HEK293 (cell line): ENCODE measurements around the gene AXIN1.

Experiments
- IKZF3 ChIP-seq: fragments of 450-650 bp; IDR thresholded peaks from 2 replicates; pipeline ENCODE4 v1.5.0; 2018; ENCODE audit warnings: missing biosample characterization, mild to moderate bottlenecking, missing genetic modification characterization, moderate library complexity
- PATZ1 ChIP-seq: fragments of 450-650 bp; formaldehyde crosslinking; IDR thresholded peaks from 2 replicates; pipeline ENCODE4 v1.5.1; 2016; ENCODE audit warnings: missing biosample characterization, missing genetic modification characterization
- PRDM10 ChIP-seq: fragments of 450-650 bp; formaldehyde crosslinking; IDR thresholded peaks from 2 replicates; pipeline ENCODE4 v1.5.1; 2016; ENCODE audit warnings: missing biosample characterization, missing genetic modification characterization
- SP3 ChIP-seq: fragments of 450-650 bp; formaldehyde crosslinking; IDR thresholded peaks from 2 replicates; pipeline ENCODE4 v1.5.1; 2016; ENCODE audit warnings: missing biosample characterization, missing genetic modification characterization
- ZBTB1 ChIP-seq: fragments of 450-650 bp; formaldehyde crosslinking; IDR thresholded peaks from 2 replicates; pipeline ENCODE4 v1.5.1; 2016; ENCODE audit warnings: missing biosample characterization, missing genetic modification characterization
- ZBTB10 ChIP-seq: fragments of 450-650 bp; formaldehyde crosslinking; IDR thresholded peaks from 2 replicates; pipeline ENCODE4 v1.5.1; 2016; ENCODE audit warnings: missing biosample characterization, missing genetic modification characterization
- ZBTB49 ChIP-seq: fragments of 450-650 bp; formaldehyde crosslinking; IDR thresholded peaks from 2 replicates; pipeline ENCODE4 v1.5.1; 2016; ENCODE audit warnings: missing biosample characterization, missing genetic modification characterization, low read depth
- ZEB2 ChIP-seq: fragments of 450-650 bp; formaldehyde crosslinking; IDR thresholded peaks from 2 replicates; pipeline ENCODE4 v1.5.1; 2016; ENCODE audit warnings: missing biosample characterization, missing genetic modification characterization
- ZFHX2 ChIP-seq: fragments of 450-650 bp; formaldehyde crosslinking; conservative IDR thresholded peaks from 2 replicates; pipeline ENCODE4 v1.5.1; 2016; ENCODE audit warnings: missing biosample characterization, missing genetic modification characterization
- ZFP3 ChIP-seq: fragments of 450-650 bp; formaldehyde crosslinking; IDR thresholded peaks from 2 replicates; pipeline ENCODE4 v1.5.1; 2016; ENCODE audit warnings: low read depth, missing biosample characterization, missing genetic modification characterization
- ZNF157 ChIP-seq: fragments of 450-650 bp; formaldehyde crosslinking; IDR thresholded peaks from 2 replicates; pipeline ENCODE4 v1.5.1; 2016; ENCODE audit warnings: missing biosample characterization, missing genetic modification characterization
- ZNF2 ChIP-seq: fragments of 450-650 bp; formaldehyde crosslinking; IDR thresholded peaks from 2 replicates; pipeline ENCODE4 v1.5.1; 2016; ENCODE audit warnings: missing biosample characterization, missing genetic modification characterization
- ZNF223 ChIP-seq: fragments of 450-650 bp; formaldehyde crosslinking; IDR thresholded peaks from 2 replicates; pipeline ENCODE4 v1.5.1; 2016; ENCODE audit warnings: missing biosample characterization, missing genetic modification characterization
- ZNF23 ChIP-seq: fragments of 450-650 bp; formaldehyde crosslinking; IDR thresholded peaks from 2 replicates; pipeline ENCODE4 v1.5.1; 2016; ENCODE audit warnings: missing biosample characterization, missing genetic modification characterization, borderline replicate concordance
- ZNF311 ChIP-seq: fragments of 450-650 bp; formaldehyde crosslinking; IDR thresholded peaks from 2 replicates; pipeline ENCODE4 v1.5.1; 2017; ENCODE audit warnings: missing biosample characterization, missing genetic modification characterization, borderline replicate concordance
- ZNF324 ChIP-seq: fragments of 450-650 bp; formaldehyde crosslinking; IDR thresholded peaks from 2 replicates; pipeline ENCODE4 v1.5.1; 2016; ENCODE audit warnings: missing biosample characterization, missing genetic modification characterization
- ZNF366 ChIP-seq: fragments of 450-650 bp; formaldehyde crosslinking; conservative IDR thresholded peaks from 2 replicates; pipeline ENCODE4 v1.5.1; 2016; ENCODE audit warnings: missing biosample characterization, missing genetic modification characterization
- ZNF394 ChIP-seq: fragments of 450-650 bp; formaldehyde crosslinking; IDR thresholded peaks from 2 replicates; pipeline ENCODE4 v1.5.1; 2016; ENCODE audit warnings: missing biosample characterization, missing genetic modification characterization, mild to moderate bottlenecking, moderate library complexity, borderline replicate concordance
- ZNF426 ChIP-seq: fragments of 450-650 bp; formaldehyde crosslinking; IDR thresholded peaks from 2 replicates; pipeline ENCODE4 v1.5.1; 2017; ENCODE audit warnings: missing biosample characterization, missing genetic modification characterization, mild to moderate bottlenecking, inconsistent platforms, moderate library complexity
- ZNF48 ChIP-seq: fragments of 450-650 bp; formaldehyde crosslinking; IDR thresholded peaks from 2 replicates; pipeline ENCODE4 v1.5.1; 2016; ENCODE audit warnings: missing biosample characterization, missing genetic modification characterization
- ZNF548 ChIP-seq: fragments of 450-650 bp; formaldehyde crosslinking; IDR thresholded peaks from 2 replicates; pipeline ENCODE4 v1.5.1; 2016; ENCODE audit warnings: missing biosample characterization, missing genetic modification characterization
- ZNF596 ChIP-seq: fragments of 450-650 bp; IDR thresholded peaks from 2 replicates; pipeline ENCODE4 v1.5.0; 2018; ENCODE audit warnings: missing biosample characterization, mild to moderate bottlenecking, missing genetic modification characterization, moderate library complexity
- ZNF624 ChIP-seq: fragments of 450-650 bp; formaldehyde crosslinking; IDR thresholded peaks from 2 replicates; pipeline ENCODE4 v1.5.1; 2017; ENCODE audit warnings: missing biosample characterization, missing genetic modification characterization
- ZNF629 ChIP-seq: fragments of 450-650 bp; formaldehyde crosslinking; IDR thresholded peaks from 2 replicates; pipeline ENCODE4 v1.5.1; 2017; ENCODE audit warnings: missing biosample characterization, missing genetic modification characterization
- ZNF645 ChIP-seq: fragments of 450-650 bp; formaldehyde crosslinking; IDR thresholded peaks from 2 replicates; pipeline ENCODE4; 2016; ENCODE audit warnings: missing biosample characterization, missing genetic modification characterization
- ZNF830 ChIP-seq: fragments of 450-650 bp; IDR thresholded peaks from 2 replicates; pipeline ENCODE4 v1.5.0; 2018; ENCODE audit warnings: missing biosample characterization, missing genetic modification characterization, low read depth, mild to moderate bottlenecking, moderate library complexity

AXIN1 gene

GRCh38 chr16:401468-402348 lies 49.2 kb upstream of the AXIN1 start, which contains the start of gene DECR2 (continued):
- peak; percentile 63; the same call in 1 of the 2 replicates for TF ChIP-seq ZNF324
- no peak for TF ChIP-seq ZNF596
- no peak for TF ChIP-seq ZNF23 (tag by site-specific recombination)
- TF ChIP-seq ZNF223: no peak
- no peak; the same call in 1 of the 2 replicates for TF ChIP-seq ZNF629
- peak; percentile 92 for TF ChIP-seq ZEB2 (tag by site-specific recombination)
- TF ChIP-seq ZBTB1 (tag by site-specific recombination): peak; percentile 60; the same call in 1 of the 2 replicates
- TF ChIP-seq SP3 (tag by site-specific recombination): no peak
- no peak for TF ChIP-seq ZNF48 (tag by site-specific recombination)
- TF ChIP-seq ZBTB49 (tag by site-specific recombination): no peak
- no peak for TF ChIP-seq PRDM10 (tag by site-specific recombination)
- peak; percentile 96 for TF ChIP-seq ZNF2 (tag by site-specific recombination)
- TF ChIP-seq ZFHX2 (tag by site-specific recombination): no peak; the same call in 1 of the 2 replicates
- no peak for TF ChIP-seq ZNF426 (tag by site-specific recombination)
- peak; percentile 71 for TF ChIP-seq PATZ1 (tag by site-specific recombination)
- TF ChIP-seq ZNF394 (tag by site-specific recombination): no peak
- no peak; the same call in 1 of the 2 replicates for TF ChIP-seq ZNF157 (tag by site-specific recombination)
- TF ChIP-seq ZNF548 (tag by site-specific recombination): no peak
- peak; percentile 17; the same call in 1 of the 2 replicates for TF ChIP-seq IKZF3 (tag by site-specific recombination)
- no peak for TF ChIP-seq ZFP3 (tag by site-specific recombination)
- TF ChIP-seq ZNF311 (tag by site-specific recombination): no peak
- TF ChIP-seq ZNF624: no peak
- no peak for TF ChIP-seq ZNF645 (tag by site-specific recombination)
- no peak for TF ChIP-seq ZBTB10 (tag by site-specific recombination)
- TF ChIP-seq ZNF366: peak; percentile 35; the same call in 1 of the 2 replicates
- TF ChIP-seq ZNF830: no peak
